Mesendoderm (in vitro differentiated cells): Measurements from ENCODE around the gene MAN2B2.
A peak's percentile ranks its signal among the peaks of the same experiment; 100 is the strongest.

Experiments used
- DNase-seq: peaks from one replicate; pipeline ENCODE4 v3.0.0; 2013
- H2AK5ac ChIP-seq: 2 replicates; pipeline ENCODE4 v1.6.1; 2013; ENCODE audit warnings: low read length, inconsistent platforms
- H2BK120ac ChIP-seq: 2 replicates; pipeline ENCODE4 v1.6.1; 2013; ENCODE audit warnings: low read depth, mild to moderate bottlenecking, low read length, moderate library complexity, mixed read lengths
- H2BK15ac ChIP-seq: replicated peaks from 2 replicates; pipeline ENCODE4 v1.6.1; 2013; ENCODE audit warnings: low read depth, mild to moderate bottlenecking, moderate library complexity
- H2BK5ac ChIP-seq: 2 replicates; pipeline ENCODE4 v1.6.1; 2013; ENCODE audit warnings: low read length, inconsistent platforms
- H3K18ac ChIP-seq: 2 replicates; pipeline ENCODE4 v1.6.1; 2013; ENCODE audit warnings: mild to moderate bottlenecking, low read length, mixed read lengths
- H3K23ac ChIP-seq: one replicate; pipeline ENCODE4 v1.6.1; 2013; ENCODE audit warnings: low read length
- H3K27ac ChIP-seq: 2 replicates; pipeline ENCODE4 v1.5.1; 2013; ENCODE audit warnings: low read depth, mild to moderate bottlenecking, inconsistent platforms, low read length, moderate library complexity
- H3K27me3 ChIP-seq: 2 replicates; pipeline ENCODE4 v1.6.1; 2013; ENCODE audit warnings: low read length, control low read depth, mild to moderate bottlenecking, inconsistent platforms; ENCODE audit not compliant: insufficient read depth, poor library complexity
- H3K36me3 ChIP-seq: 2 replicates; pipeline ENCODE4 v1.6.1; 2013; ENCODE audit warnings: low read length, inconsistent platforms; ENCODE audit not compliant: control insufficient read depth, insufficient read depth
- H3K4ac ChIP-seq: one replicate; pipeline ENCODE4 v1.6.1; 2013; ENCODE audit warnings: low read depth, mild to moderate bottlenecking, low read length, moderate library complexity
- H3K4me1 ChIP-seq: 2 replicates; pipeline ENCODE4 v1.6.1; 2013; ENCODE audit warnings: low read depth, low read length, inconsistent platforms; ENCODE audit not compliant: control insufficient read depth
- H3K4me2 ChIP-seq: 2 replicates; pipeline ENCODE4 v1.6.1; 2013; ENCODE audit warnings: low read length
- H3K4me3 ChIP-seq: 2 replicates; pipeline ENCODE4 v1.5.1; 2013; ENCODE audit warnings: mild to moderate bottlenecking, low read length
- H3K56ac ChIP-seq: one replicate; pipeline ENCODE4 v1.6.1; 2013; ENCODE audit warnings: low read length
- H3K79me1 ChIP-seq: 2 replicates; pipeline ENCODE4 v1.6.1; 2013; ENCODE audit warnings: low read length, inconsistent platforms
- H3K79me2 ChIP-seq: 2 replicates; pipeline ENCODE4 v1.6.1; 2013; ENCODE audit warnings: mild to moderate bottlenecking, low read length; ENCODE audit not compliant: control insufficient read depth, insufficient read depth
- H3K9ac ChIP-seq: 2 replicates; pipeline ENCODE4 v1.6.1; 2013; ENCODE audit warnings: low read length, inconsistent platforms
- H4K5ac ChIP-seq: one replicate; pipeline ENCODE4 v1.6.1; 2013; ENCODE audit warnings: low read length
- H4K8ac ChIP-seq: one replicate; pipeline ENCODE4 v1.6.1; 2013; ENCODE audit warnings: low read depth, mild to moderate bottlenecking, control low read depth, low read length, moderate library complexity
- WGBS: extraction: QIAGEN DNeasy Blood & Tissue Kit; methylation state at CpG from one replicate; pipeline ENCODE4 v1.1.7; 2013; ENCODE audit warnings: low lambda C conversion rate, missing lambda C conversion rate; ENCODE audit not compliant: insufficient coverage; ENCODE audit errors: extremely low coverage; 5-methylcytosine and 5-hydroxymethylcytosine counted together

Gene MAN2B2

DNA sequence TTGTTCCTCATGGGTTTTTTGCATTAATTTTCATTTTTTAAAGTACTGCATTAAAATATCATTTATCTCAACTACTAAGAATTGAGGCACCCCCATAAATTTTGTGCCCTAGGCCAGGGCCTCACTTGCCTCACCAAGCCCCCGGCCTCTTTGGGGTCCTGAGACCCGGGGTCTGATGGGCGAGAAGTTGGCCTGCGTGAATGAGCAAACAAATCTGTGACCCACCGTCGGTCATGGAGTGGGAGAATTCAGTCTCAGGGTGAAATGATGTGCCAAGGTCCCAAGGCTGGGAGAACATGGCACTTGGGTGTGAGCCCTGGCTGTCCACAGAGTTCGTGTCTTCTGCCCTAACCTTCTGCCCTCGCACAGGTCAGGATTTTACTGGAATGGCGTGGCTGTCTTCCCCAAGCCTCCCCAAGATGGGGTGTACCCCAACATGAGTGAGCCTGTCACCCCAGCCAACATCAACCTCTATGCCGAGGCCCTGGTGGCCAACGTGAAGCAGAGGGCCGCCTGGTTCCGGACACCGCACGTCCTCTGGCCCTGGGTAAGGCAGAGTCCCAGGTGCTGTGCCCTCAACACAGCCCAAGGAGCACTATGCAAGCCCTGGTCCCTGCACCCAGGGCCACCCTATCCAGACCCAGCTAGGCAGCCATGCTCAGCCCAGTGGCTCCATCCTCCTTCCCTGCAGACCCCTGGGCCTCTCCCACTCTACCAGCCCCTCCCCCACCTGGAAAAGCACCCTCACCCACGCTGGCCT lies 18.0 kb downstream of the MAN2B2 start:
- H3K79me2 ChIP-seq, result no peaks in the 10 kb centered on the region

GRCh38 chr4:6594341-6594740 lies 19.4 kb downstream of the MAN2B2 start:
- no peak overlapping the region for H3K23ac ChIP-seq
- no CpG with 5 or more reads among the region's 22 CpGs for WGBS
- no peak overlapping the region for H2BK120ac ChIP-seq
- H3K4me3 ChIP-seq, result no peak overlapping the region
- H3K4me2 ChIP-seq, result no peak overlapping the region
- H3K36me3 ChIP-seq, result no peaks in the 10 kb centered on the region
- H2AK5ac ChIP-seq, result no peak overlapping the region
- no peak overlapping the region for H3K18ac ChIP-seq
- no peak overlapping the region for H2BK5ac ChIP-seq
- H3K9ac ChIP-seq, result no peak overlapping the region
- no peak overlapping the region for H3K4ac ChIP-seq
- no peak overlapping the region for H4K5ac ChIP-seq
- no peak for DNase-seq
- H3K79me1 ChIP-seq, result no peaks in the 10 kb centered on the region
- no peaks in the 10 kb centered on the region for H3K27me3 ChIP-seq
- H3K79me2 ChIP-seq, result no peaks in the 10 kb centered on the region
- no peak overlapping the region for H2BK15ac ChIP-seq
- H3K56ac ChIP-seq, result no peak overlapping the region
- no peak overlapping the region for H3K27ac ChIP-seq
- H4K8ac ChIP-seq, result no peak overlapping the region
- H3K4me1 ChIP-seq, result no peaks in the 10 kb centered on the region

More for the DNA sequence above, 18.0 kb downstream of the MAN2B2 start:
- no peak overlapping the region for H2BK5ac ChIP-seq
- no peak overlapping the region for H3K27ac ChIP-seq
- H4K8ac ChIP-seq, result no peak overlapping the region
- no peak overlapping the region for H3K18ac ChIP-seq
- H2AK5ac ChIP-seq, result no peak overlapping the region
- DNase-seq, result no peak
- no peak overlapping the region for H4K5ac ChIP-seq
- no peak overlapping the region for H3K4me3 ChIP-seq
- no peaks in the 10 kb centered on the region for H3K36me3 ChIP-seq
- WGBS, result no CpG with 5 or more reads among the region's 16 CpGs
- no peak overlapping the region for H2BK120ac ChIP-seq
- H3K4ac ChIP-seq, result no peak overlapping the region
- no peak overlapping the region for H3K23ac ChIP-seq
- H3K27me3 ChIP-seq, result no peaks in the 10 kb centered on the region
- H3K4me1 ChIP-seq, result no peaks in the 10 kb centered on the region
- no peaks in the 10 kb centered on the region for H3K79me1 ChIP-seq
- H3K56ac ChIP-seq, result no peak overlapping the region
- no peak overlapping the region for H3K4me2 ChIP-seq
- H2BK15ac ChIP-seq, result no peak overlapping the region
- no peak overlapping the region for H3K9ac ChIP-seq

GRCh38 chr4:6594826-6595355 lies 19.9 kb downstream of the MAN2B2 start:
- Histone ChIP-seq H3K4me2 (no peak overlapping the region), H4K5ac (no peak overlapping the region), H3K27me3 (no peaks in the 10 kb centered on the region), H2BK120ac (no peak overlapping the region), H3K79me2 (no peaks in the 10 kb centered on the region), H3K4me3 (no peak overlapping the region), H3K36me3 (no peaks in the 10 kb centered on the region), H2BK15ac (no peak overlapping the region), H3K18ac (no peak overlapping the region), H3K79me1 (no peaks in the 10 kb centered on the region), H3K27ac (no peak overlapping the region), H4K8ac (no peak overlapping the region), H3K9ac (no peak overlapping the region), H3K4ac (no peak overlapping the region), H3K56ac (no peak overlapping the region), H3K4me1 (no peaks in the 10 kb centered on the region), H3K23ac (no peak overlapping the region), H2BK5ac (no peak overlapping the region), H2AK5ac (no peak overlapping the region)
- whole genome bisulfite sequencing, result no CpG with 5 or more reads among the region's 7 CpGs
- no peak for DNase-seq

GRCh38 chr4:6595897-6596537 lies 21.0 kb downstream of the MAN2B2 start:
- Histone ChIP-seq H2BK5ac (no peak overlapping the region), H3K79me1 (no peaks in the 10 kb centered on the region), H3K79me2 (no peaks in the 10 kb centered on the region), H3K27ac (no peak overlapping the region), H4K8ac (no peak overlapping the region), H2BK15ac (no peak overlapping the region), H4K5ac (no peak overlapping the region), H3K4me3 (no peak overlapping the region), H3K4me1 (no peaks in the 10 kb centered on the region), H3K36me3 (no peaks in the 10 kb centered on the region), H3K4ac (no peak overlapping the region), H2AK5ac (no peak overlapping the region), H3K18ac (no peak overlapping the region), H3K4me2 (no peak overlapping the region), H3K27me3 (no peaks in the 10 kb centered on the region), H3K9ac (no peak overlapping the region), H3K23ac (no peak overlapping the region), H3K56ac (no peak overlapping the region), H2BK120ac (no peak overlapping the region)
- no CpG with 5 or more reads among the region's 16 CpGs for WGBS
- peak; percentile 59 for DNase-seq

- H3K23ac ChIP-seq, result no peak overlapping the region
- no peak overlapping the region for H4K5ac ChIP-seq
- H2AK5ac ChIP-seq, result no peak overlapping the region
- WGBS, result no CpG with 5 or more reads among the region's 17 CpGs
- H3K4me2 ChIP-seq, result no peak overlapping the region
- H2BK120ac ChIP-seq, result no peak overlapping the region
- no peak overlapping the region for H3K18ac ChIP-seq
- no peak overlapping the region for H3K56ac ChIP-seq
- no peaks in the 10 kb centered on the region for H3K79me1 ChIP-seq
- no peaks in the 10 kb centered on the region for H3K79me2 ChIP-seq
- no peak overlapping the region for H2BK5ac ChIP-seq
- H3K4me3 ChIP-seq, result no peak overlapping the region
- H3K4me1 ChIP-seq, result no peaks in the 10 kb centered on the region
- H3K9ac ChIP-seq, result no peak overlapping the region
- no peak overlapping the region for H4K8ac ChIP-seq
- H3K4ac ChIP-seq, result no peak overlapping the region
- H3K27ac ChIP-seq, result no peak overlapping the region
- no peak overlapping the region for H2BK15ac ChIP-seq
- H3K27me3 ChIP-seq, result no peaks in the 10 kb centered on the region
- H3K36me3 ChIP-seq, result no peaks in the 10 kb centered on the region
- DNase-seq, result no peak
Observed at GRCh38 chr4:6596948-6597347, 22.0 kb downstream of the MAN2B2 start.
